ENCODE data around the gene OST4.
A peak's percentile ranks its signal among the peaks of the same experiment; 100 is the strongest.

The OST4 gene

GRCh38 chr2:27092696-27093429 lies 21.4 kb upstream of the OST4 start:
- DNase-seq: no peak

- no peak for DNase-seq
These were observed 20.6 kb upstream of the OST4 start for GRCh38 chr2:27091746-27092695.

- no peak for DNase-seq
These were observed 17.9 kb upstream of the OST4 start for GRCh38 chr2:27089111-27089954.

GRCh38 chr2:27088634-27089033 lies 17.2 kb upstream of the OST4 start:
- no peak for DNase-seq

GRCh38 chr2:27087823-27088410 lies 16.5 kb upstream of the OST4 start:
- no peak for DNase-seq

GRCh38 chr2:27086724-27087593 lies 15.5 kb upstream of the OST4 start, which contains the start of gene KHK:
TSS of gene KHK (plus strand) at chr2:27086772. CDS start at chr2:27087260, 488 bp downstream.
- no peak for DNase-seq

- peak; percentile 94 for DNase-seq
These were observed 14.8 kb upstream of the OST4 start for GRCh38 chr2:27086090-27086723.

- no peak for DNase-seq
These were observed 14.2 kb upstream of the OST4 start for GRCh38 chr2:27085673-27086089.

GRCh38 chr2:27085062-27085672 lies 13.7 kb upstream of the OST4 start:
- no peak for DNase-seq

- DNase-seq: no peak
These were observed 13.0 kb upstream of the OST4 start for GRCh38 chr2:27084297-27085061.

GRCh38 chr2:27083410-27084296 lies 12.2 kb upstream of the OST4 start:
- no peak for DNase-seq

- DNase-seq: no peak
These were observed 11.4 kb upstream of the OST4 start for GRCh38 chr2:27082773-27083409.

- DNase-seq: no peak
These were observed 10.7 kb upstream of the OST4 start for GRCh38 chr2:27081984-27082772.

GRCh38 chr2:27080603-27080936 lies 9.1 kb upstream of the OST4 start:
- no peak for DNase-seq

GRCh38 chr2:27080140-27080469 lies 8.7 kb upstream of the OST4 start:
- no peak for DNase-seq

- no peak for DNase-seq
These were observed 8.0 kb upstream of the OST4 start for GRCh38 chr2:27079233-27080139.

All from GDM1 (cell line).